Neural cell (in vitro differentiated cells): Measurements from ENCODE around the gene PLCL2. TPM values are rescaled to one million over a fixed set of nuclear protein-coding genes. Genes with fewer than 3 reads are reported as not detected.

Source experiments
- H2AFZ ChIP-seq: fragments of 200-600, 300-800 bp; sonication (generic), shearing (Covaris generic); 2 replicates; pipeline ENCODE4 v1.6.0; 2014; ENCODE audit warnings: low read depth, mild to moderate bottlenecking, antibody characterized with exemption, low read length, moderate library complexity
- H3F3A ChIP-seq: fragments of 200-600 bp; shearing (Covaris generic); 2 replicates; pipeline ENCODE4 v1.6.1; 2016; ENCODE audit warnings: mild to moderate bottlenecking, moderate library complexity, mixed read lengths, antibody characterized with exemption, low read length; ENCODE audit not compliant: insufficient read depth, poor library complexity, severe bottlenecking
- H3K27ac ChIP-seq: fragments of 200-600, 300-800 bp; sonication (generic), shearing (Covaris generic); 2 replicates; pipeline ENCODE4 v1.5.1; 2014; ENCODE audit warnings: mild to moderate bottlenecking, low read length, moderate library complexity
- H3K27me3 ChIP-seq: fragments of 300-800, 200-600 bp; sonication (generic), shearing (Covaris generic); 2 replicates; pipeline ENCODE4 v1.6.0; 2014; ENCODE audit warnings: mild to moderate bottlenecking, low read depth, low read length, moderate library complexity; ENCODE audit not compliant: insufficient read depth
- H3K36me3 ChIP-seq: fragments of 300-800, 200-600 bp; sonication (generic), shearing (Covaris generic); 2 replicates; pipeline ENCODE4 v1.5.1; 2014; ENCODE audit warnings: mild to moderate bottlenecking, antibody characterized with exemption, low read length, moderate library complexity; ENCODE audit not compliant: insufficient read depth
- H3K4me2 ChIP-seq: fragments of 300-800, 200-600 bp; sonication (generic), shearing (Covaris generic); 2 replicates; pipeline ENCODE4 v1.6.0; 2014; ENCODE audit warnings: mild to moderate bottlenecking, low read length
- H3K4me3 ChIP-seq: fragments of 300-800, 200-600 bp; sonication (generic), shearing (Covaris generic); 2 replicates; pipeline ENCODE4 v1.5.1; 2014; ENCODE audit warnings: mild to moderate bottlenecking, low read length, moderate library complexity
- H3K79me2 ChIP-seq: fragments of 200-600 bp; shearing (Covaris generic); replicated peaks from 2 replicates; pipeline ENCODE4 v1.6.0; 2014; ENCODE audit warnings: mild to moderate bottlenecking, low read length, moderate library complexity; ENCODE audit not compliant: insufficient read depth
- H3K9ac ChIP-seq: fragments of 300-800, 200-600 bp; sonication (generic), shearing (Covaris generic); 2 replicates; pipeline ENCODE4 v1.6.1; 2016; ENCODE audit warnings: mild to moderate bottlenecking, low read length, mixed read lengths
- H3K9me2 ChIP-seq: fragments of 200-600 bp; shearing (Covaris generic); 2 replicates; pipeline ENCODE4 v1.6.1; 2016; ENCODE audit warnings: mild to moderate bottlenecking, low read length, mixed read lengths; ENCODE audit not compliant: insufficient read depth
- H3K9me3 ChIP-seq: fragments of 200-600, 300-800 bp; sonication (generic), shearing (Covaris generic); 2 replicates; pipeline ENCODE4 v1.6.1; 2016; ENCODE audit warnings: mild to moderate bottlenecking, mixed run types, low read length, moderate library complexity, mixed read lengths
- H4K20me1 ChIP-seq: fragments of 200-600 bp; shearing (Covaris generic); 2 replicates; pipeline ENCODE4 v1.6.1; 2016; ENCODE audit warnings: mild to moderate bottlenecking, mixed run types; ENCODE audit not compliant: insufficient read depth
- CTCF ChIP-seq: fragments of 450-650 bp; IDR thresholded peaks from 2 replicates; pipeline ENCODE4 v1.5.1; 2014; ENCODE audit warnings: antibody characterized with exemption, mild to moderate bottlenecking, moderate library complexity; ENCODE audit not compliant: poor library complexity, severe bottlenecking
- EP300 ChIP-seq: fragments of 450-650 bp; conservative IDR thresholded peaks from 2 replicates; pipeline ENCODE4 v1.6.1; 2014; ENCODE audit warnings: antibody characterized with exemption, mild to moderate bottlenecking, moderate library complexity; ENCODE audit not compliant: poor library complexity, severe bottlenecking
- EZH2 ChIP-seq: fragments of 200-600, 300-800 bp; shearing (Covaris generic), sonication (generic); IDR thresholded peaks from 2 replicates; pipeline ENCODE4 v1.6.1; 2014; ENCODE audit warnings: antibody characterized with exemption, low read length, borderline replicate concordance, mild to moderate bottlenecking; ENCODE audit not compliant: insufficient read depth, poor library complexity, severe bottlenecking
- MXI1 ChIP-seq: fragments of 450-650 bp; conservative IDR thresholded peaks from 2 replicates; pipeline ENCODE4 v1.6.1; 2014; ENCODE audit warnings: antibody characterized with exemption, mild to moderate bottlenecking; ENCODE audit not compliant: poor library complexity, severe bottlenecking
- POLR2AphosphoS5 ChIP-seq: IDR thresholded peaks from 2 replicates; pipeline ENCODE4 v1.6.1; 2012
- RAD21 ChIP-seq: fragments of 450-650 bp; conservative IDR thresholded peaks from 2 replicates; pipeline ENCODE4 v1.6.1; 2014; ENCODE audit warnings: antibody characterized with exemption, mild to moderate bottlenecking, moderate library complexity
- SMC3 ChIP-seq: fragments of 450-650 bp; conservative IDR thresholded peaks from 2 replicates; pipeline ENCODE4 v1.6.1; 2014; ENCODE audit warnings: antibody characterized with exemption, mild to moderate bottlenecking, moderate library complexity; ENCODE audit not compliant: poor library complexity
- TAF1 ChIP-seq: IDR thresholded peaks from 2 replicates; pipeline ENCODE4 v1.6.1; 2012; ENCODE audit warnings: low read depth
- polyA plus RNA-seq: library from polyadenylated mRNA; depleted of rRNA; stranded (reverse); fragments of >200 nt; gene quantifications from 2 replicates; pipeline ENCODE4 v1.2.3, GENCODE V29; 2014
- TF ChIP-seq, protein P1 (sequence below): IDR thresholded peaks from 2 replicates; pipeline ENCODE4 v1.6.1; 2012; ENCODE audit warnings: borderline replicate concordance

The PLCL2 gene
- polyA plus RNA-seq, 1 donor from 2014 or later = 69.8 TPM

GRCh38 chr3:16994854-16995525 lies 110.2 kb downstream of the PLCL2 start:
- Histone ChIP-seq H2AFZ (no peak overlapping the region), H3K4me3 (no peak overlapping the region), H3K9me2 (no peaks in the 10 kb centered on the region), H3K4me2 (no peak overlapping the region), H3K27ac (no peak overlapping the region), H3K79me2 (peaks cover 20% of the 10 kb centered on the region), H3K9ac (no peak overlapping the region), H3K27me3 (no peaks in the 10 kb centered on the region), H3F3A (no peaks in the 10 kb centered on the region), H3K36me3 (no peaks in the 10 kb centered on the region), H4K20me1 (no peaks in the 10 kb centered on the region), H3K9me3 (no peaks in the 10 kb centered on the region)
- TF ChIP-seq, protein P1, sequence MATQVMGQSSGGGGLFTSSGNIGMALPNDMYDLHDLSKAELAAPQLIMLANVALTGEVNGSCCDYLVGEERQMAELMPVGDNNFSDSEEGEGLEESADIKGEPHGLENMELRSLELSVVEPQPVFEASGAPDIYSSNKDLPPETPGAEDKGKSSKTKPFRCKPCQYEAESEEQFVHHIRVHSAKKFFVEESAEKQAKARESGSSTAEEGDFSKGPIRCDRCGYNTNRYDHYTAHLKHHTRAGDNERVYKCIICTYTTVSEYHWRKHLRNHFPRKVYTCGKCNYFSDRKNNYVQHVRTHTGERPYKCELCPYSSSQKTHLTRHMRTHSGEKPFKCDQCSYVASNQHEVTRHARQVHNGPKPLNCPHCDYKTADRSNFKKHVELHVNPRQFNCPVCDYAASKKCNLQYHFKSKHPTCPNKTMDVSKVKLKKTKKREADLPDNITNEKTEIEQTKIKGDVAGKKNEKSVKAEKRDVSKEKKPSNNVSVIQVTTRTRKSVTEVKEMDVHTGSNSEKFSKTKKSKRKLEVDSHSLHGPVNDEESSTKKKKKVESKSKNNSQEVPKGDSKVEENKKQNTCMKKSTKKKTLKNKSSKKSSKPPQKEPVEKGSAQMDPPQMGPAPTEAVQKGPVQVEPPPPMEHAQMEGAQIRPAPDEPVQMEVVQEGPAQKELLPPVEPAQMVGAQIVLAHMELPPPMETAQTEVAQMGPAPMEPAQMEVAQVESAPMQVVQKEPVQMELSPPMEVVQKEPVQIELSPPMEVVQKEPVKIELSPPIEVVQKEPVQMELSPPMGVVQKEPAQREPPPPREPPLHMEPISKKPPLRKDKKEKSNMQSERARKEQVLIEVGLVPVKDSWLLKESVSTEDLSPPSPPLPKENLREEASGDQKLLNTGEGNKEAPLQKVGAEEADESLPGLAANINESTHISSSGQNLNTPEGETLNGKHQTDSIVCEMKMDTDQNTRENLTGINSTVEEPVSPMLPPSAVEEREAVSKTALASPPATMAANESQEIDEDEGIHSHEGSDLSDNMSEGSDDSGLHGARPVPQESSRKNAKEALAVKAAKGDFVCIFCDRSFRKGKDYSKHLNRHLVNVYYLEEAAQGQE = no peak

- H3K9me2 ChIP-seq = no peaks in the 10 kb centered on the region
- H3K27me3 ChIP-seq = no peaks in the 10 kb centered on the region
These were observed 110.8 kb downstream of the PLCL2 start for GRCh38 chr3:16995601-16996000.

More at GRCh38 chr3:16995601-16996000, 110.8 kb downstream of the PLCL2 start:
- TF ChIP-seq, protein P1 = no peak
- no peak for TF ChIP-seq POLR2AphosphoS5
- no peak for TF ChIP-seq RAD21
- TF ChIP-seq EP300 = no peak
- TF ChIP-seq TAF1 = no peak
- TF ChIP-seq SMC3 = no peak
- TF ChIP-seq MXI1 = no peak
- no peak for TF ChIP-seq CTCF
- TF ChIP-seq EZH2 = no peak
- Histone ChIP-seq H3K9ac (no peak overlapping the region), H3K36me3 (no peaks in the 10 kb centered on the region), H3K4me3 (no peak overlapping the region), H2AFZ (no peak overlapping the region), H4K20me1 (no peaks in the 10 kb centered on the region), H3K27ac (no peak overlapping the region), H3K9me3 (no peaks in the 10 kb centered on the region), H3F3A (no peaks in the 10 kb centered on the region), H3K4me2 (no peak overlapping the region), H3K79me2 (peaks cover 20% of the 10 kb centered on the region)
